ENCODE measurements around the gene C3orf20.

C3orf20 gene

DNA sequence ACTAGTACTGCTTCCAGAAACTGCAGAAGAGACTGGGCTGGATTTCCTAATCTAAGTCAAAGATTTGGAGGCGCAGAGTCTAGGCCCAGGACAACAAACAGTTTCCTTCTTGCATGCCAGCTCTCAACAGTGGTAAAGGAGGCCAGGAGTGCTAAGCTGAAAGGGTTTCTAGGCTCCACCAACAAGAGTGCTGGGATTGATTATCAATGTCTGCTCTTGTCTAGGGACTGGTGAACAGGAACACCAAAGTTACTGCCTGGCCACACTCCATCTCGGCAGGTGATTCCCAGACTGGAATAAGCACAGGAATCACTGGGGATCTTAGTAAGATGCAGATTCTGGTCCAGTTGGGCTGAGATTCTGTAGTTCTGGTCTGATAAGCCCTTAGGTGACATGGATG lies 121.1 kb downstream of the C3orf20 start:
- TF ChIP-seq, protein P1, sequence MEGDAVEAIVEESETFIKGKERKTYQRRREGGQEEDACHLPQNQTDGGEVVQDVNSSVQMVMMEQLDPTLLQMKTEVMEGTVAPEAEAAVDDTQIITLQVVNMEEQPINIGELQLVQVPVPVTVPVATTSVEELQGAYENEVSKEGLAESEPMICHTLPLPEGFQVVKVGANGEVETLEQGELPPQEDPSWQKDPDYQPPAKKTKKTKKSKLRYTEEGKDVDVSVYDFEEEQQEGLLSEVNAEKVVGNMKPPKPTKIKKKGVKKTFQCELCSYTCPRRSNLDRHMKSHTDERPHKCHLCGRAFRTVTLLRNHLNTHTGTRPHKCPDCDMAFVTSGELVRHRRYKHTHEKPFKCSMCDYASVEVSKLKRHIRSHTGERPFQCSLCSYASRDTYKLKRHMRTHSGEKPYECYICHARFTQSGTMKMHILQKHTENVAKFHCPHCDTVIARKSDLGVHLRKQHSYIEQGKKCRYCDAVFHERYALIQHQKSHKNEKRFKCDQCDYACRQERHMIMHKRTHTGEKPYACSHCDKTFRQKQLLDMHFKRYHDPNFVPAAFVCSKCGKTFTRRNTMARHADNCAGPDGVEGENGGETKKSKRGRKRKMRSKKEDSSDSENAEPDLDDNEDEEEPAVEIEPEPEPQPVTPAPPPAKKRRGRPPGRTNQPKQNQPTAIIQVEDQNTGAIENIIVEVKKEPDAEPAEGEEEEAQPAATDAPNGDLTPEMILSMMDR (IDR thresholded peaks at IDR 0.05; ENCODE audit: low read depth, low read length): no peak
- H3K27me3 ChIP-seq (ENCODE audit: insufficient read depth, low read depth, severe bottlenecking): peaks cover 69% of the 10 kb centered on the region
- H3K9me3 ChIP-seq (ENCODE audit: severe bottlenecking): peaks cover 4% of the 10 kb centered on the region

DNA sequence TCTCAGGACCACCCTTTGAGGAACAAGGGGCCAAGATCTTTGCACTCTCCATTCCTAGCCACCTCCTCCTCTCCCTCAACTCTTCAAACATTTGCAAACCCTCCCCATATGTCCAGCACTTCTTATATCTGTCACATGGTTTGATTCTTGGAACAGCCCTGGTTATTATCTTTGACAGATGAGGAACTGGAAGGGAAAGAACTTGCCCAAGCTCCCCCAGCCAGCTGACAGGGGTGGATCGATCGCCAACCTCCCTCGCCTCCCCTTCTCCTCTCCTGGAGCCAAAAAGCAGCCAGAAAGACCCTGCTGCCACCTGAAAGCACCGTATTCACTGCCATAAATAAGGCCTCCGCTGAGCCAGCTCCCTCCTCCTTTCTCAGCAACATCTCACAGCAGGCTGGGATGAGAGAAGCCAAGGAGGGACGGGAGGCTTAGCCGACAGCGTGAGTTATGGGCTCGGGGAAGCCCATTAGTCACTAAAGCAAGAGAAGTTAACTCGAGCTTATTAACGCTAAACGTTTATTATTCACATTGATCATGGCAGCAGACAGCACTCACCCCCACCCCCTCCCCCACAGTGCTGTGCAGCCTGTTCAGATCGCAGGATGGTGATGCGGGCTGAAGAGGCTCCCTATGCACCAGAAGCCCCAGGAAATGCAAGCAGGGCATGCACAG lies 121.6 kb downstream of the C3orf20 start:
- DNase-seq: no peak
- H3K27ac ChIP-seq: no peak overlapping the region
- no peaks in the 10 kb centered on the region for H3K36me3 ChIP-seq
- H3K4me3 ChIP-seq (ENCODE audit: low read depth, low read length): no peak overlapping the region
- H3K27me3 ChIP-seq (ENCODE audit: insufficient read depth, low read depth, severe bottlenecking): peaks cover 69% of the 10 kb centered on the region
- TF ChIP-seq, protein P1 (IDR thresholded peaks at IDR 0.05; ENCODE audit: low read depth, low read length): no peak
- H3K9me3 ChIP-seq (ENCODE audit: severe bottlenecking): peaks cover 4% of the 10 kb centered on the region

More for the DNA sequence above, 121.1 kb downstream of the C3orf20 start:
- Histone ChIP-seq H3K27ac (no peak overlapping the region), H3K4me3 (ENCODE audit: low read depth, low read length) (no peak overlapping the region), H3K36me3 (no peaks in the 10 kb centered on the region)
- DNase-seq: no peak

DNA sequence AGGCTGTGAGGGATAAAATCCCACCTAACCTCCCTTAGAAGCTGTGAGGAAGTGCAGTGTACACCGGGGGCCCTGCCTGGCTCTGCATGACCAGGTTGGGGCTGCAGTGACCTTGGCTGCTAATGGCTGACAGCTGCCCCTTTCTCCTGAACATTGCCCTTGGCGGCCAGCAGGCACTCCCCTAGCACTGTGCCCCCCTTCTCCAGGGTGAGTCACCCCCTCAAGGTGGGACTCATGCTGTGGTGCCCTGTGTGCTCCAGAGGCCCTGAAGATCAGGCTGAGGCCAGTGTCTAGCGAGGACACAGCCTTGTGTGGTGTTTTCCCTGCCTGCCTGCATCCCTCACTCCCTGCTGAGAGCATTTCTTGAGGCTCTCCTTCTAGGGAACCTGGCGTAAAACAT lies 122.8 kb downstream of the C3orf20 start:
- no peak overlapping the region for H3K27ac ChIP-seq
- H3K4me3 ChIP-seq (ENCODE audit: low read depth, low read length): no peak overlapping the region
- H3K36me3 ChIP-seq: no peaks in the 10 kb centered on the region
- H3K9me3 ChIP-seq (ENCODE audit: severe bottlenecking): peaks cover 4% of the 10 kb centered on the region
- no peak for DNase-seq
- peaks cover 77% of the 10 kb centered on the region for H3K27me3 ChIP-seq (ENCODE audit: insufficient read depth, low read depth, severe bottlenecking)
- TF ChIP-seq, protein P1 (IDR thresholded peaks at IDR 0.05; ENCODE audit: low read depth, low read length): no peak

DNA sequence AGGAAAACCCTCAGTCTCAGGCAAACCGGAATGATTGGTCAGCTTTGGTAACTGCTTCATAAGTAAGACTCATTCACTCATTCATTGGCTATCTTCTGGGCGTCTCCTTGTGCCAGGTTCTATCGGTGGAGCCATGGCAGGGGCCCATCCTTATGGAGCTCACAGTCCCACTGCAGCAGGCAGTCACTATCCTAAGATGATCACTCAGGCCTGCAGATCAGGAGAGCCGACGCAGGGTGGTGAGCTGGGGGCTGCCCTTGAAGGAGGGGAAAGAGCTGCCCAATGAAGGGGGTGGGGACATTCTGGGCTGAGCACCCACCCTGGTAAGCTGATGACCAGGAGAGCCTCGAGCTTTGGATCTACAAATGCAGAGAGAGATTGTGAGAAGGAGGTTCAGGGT lies 123.3 kb downstream of the C3orf20 start:
- no peak overlapping the region for H3K4me3 ChIP-seq (ENCODE audit: low read depth, low read length)
- TF ChIP-seq, protein P1 (IDR thresholded peaks at IDR 0.05; ENCODE audit: low read depth, low read length): no peak
- H3K27me3 ChIP-seq (ENCODE audit: insufficient read depth, low read depth, severe bottlenecking): peaks cover 82% of the 10 kb centered on the region
- no peaks in the 10 kb centered on the region for H3K36me3 ChIP-seq
- DNase-seq: no peak
- peaks cover 4% of the 10 kb centered on the region for H3K9me3 ChIP-seq (ENCODE audit: severe bottlenecking)
- no peak overlapping the region for H3K27ac ChIP-seq

DNA sequence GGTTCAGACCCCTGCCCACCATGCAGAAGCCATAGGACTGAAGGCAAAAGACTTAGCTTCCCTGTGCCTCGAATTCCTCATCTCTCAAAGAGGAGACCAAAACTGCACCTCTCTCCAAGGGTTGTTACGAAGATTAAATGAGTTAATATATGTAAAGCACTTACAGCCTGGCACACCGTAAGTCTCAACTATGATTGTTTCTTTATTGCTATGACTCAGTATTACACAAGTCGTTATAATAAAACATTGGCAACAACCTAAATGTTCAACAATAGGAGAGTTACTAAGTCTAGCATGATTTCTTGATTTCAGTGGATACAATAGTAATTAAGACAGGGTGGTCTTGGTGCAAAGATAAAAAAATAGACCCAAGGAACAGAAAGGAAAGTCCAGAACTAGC lies 124.2 kb downstream of the C3orf20 start:
- no peak overlapping the region for H3K27ac ChIP-seq
- no peak for DNase-seq
- H3K27me3 ChIP-seq (ENCODE audit: insufficient read depth, low read depth, severe bottlenecking): peaks cover 85% of the 10 kb centered on the region
- H3K36me3 ChIP-seq: no peaks in the 10 kb centered on the region
- peaks cover 4% of the 10 kb centered on the region for H3K9me3 ChIP-seq (ENCODE audit: severe bottlenecking)
- H3K4me3 ChIP-seq (ENCODE audit: low read depth, low read length): no peak overlapping the region
- TF ChIP-seq, protein P1 (IDR thresholded peaks at IDR 0.05; ENCODE audit: low read depth, low read length): no peak

DNA sequence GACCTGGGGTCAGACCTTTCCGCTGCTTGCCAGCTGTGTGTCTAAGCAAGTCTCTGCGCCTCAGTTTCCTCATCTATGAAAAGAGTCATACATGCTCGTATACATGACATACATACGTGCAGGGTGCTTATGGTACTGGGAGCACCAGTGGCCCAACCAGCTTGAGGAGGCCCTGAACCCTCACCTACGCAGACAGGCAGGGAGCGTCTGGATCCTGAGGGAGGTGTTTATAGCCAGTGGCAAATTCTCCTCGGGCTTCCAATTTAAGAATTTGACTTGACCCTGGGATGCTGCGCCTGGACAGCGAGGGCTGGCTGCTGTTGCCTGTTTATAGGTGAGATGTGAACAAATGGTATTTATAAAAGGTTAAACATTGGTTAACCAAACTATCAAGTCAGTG lies 126.1 kb downstream of the C3orf20 start:
- H3K9me3 ChIP-seq (ENCODE audit: severe bottlenecking): peaks cover 4% of the 10 kb centered on the region
- H3K27ac ChIP-seq: no peak overlapping the region
- TF ChIP-seq, protein P1 (IDR thresholded peaks at IDR 0.05; ENCODE audit: low read depth, low read length): no peak
- H3K4me3 ChIP-seq (ENCODE audit: low read depth, low read length): no peak overlapping the region
- peaks cover 81% of the 10 kb centered on the region for H3K27me3 ChIP-seq (ENCODE audit: insufficient read depth, low read depth, severe bottlenecking)
- DNase-seq: no peak
- H3K36me3 ChIP-seq: no peaks in the 10 kb centered on the region
